IMR-90 (cell line): ENCODE measurements around the gene DVL2. TPM values are rescaled to one million over a fixed set of nuclear protein-coding genes. Genes with fewer than 3 reads are reported as not detected.

Experiments
- ATAC-seq: fragments of 200-7000 bp; cut with Tn5 transposase; 2 replicates; pipeline ENCODE4 v1.9.1; 2020; ENCODE audit warnings: low read depth, mild to moderate bottlenecking, moderate library complexity
- BruUV-seq: library from RNA; stranded (reverse); fragments of 400-500 nt; replicated peaks from 2 replicates; lab custom pipeline; 2021; lab: Mats Ljungman, UMichigan
- CTCF ChIA-PET: fragments of 300-600 bp; formaldehyde crosslinking; extraction: SDS; loops from one replicate; lab custom pipeline; 2021; ENCODE audit warnings: antibody characterized with exemption; lab: Yijun Ruan, JAX
- POLR2A ChIA-PET: fragments of 300-600 bp; sonication (Branson Sonifier 250); formaldehyde crosslinking; loops from one replicate; lab custom pipeline; 2022; ENCODE audit warnings: antibody characterized with exemption; ENCODE audit not compliant: unreplicated experiment; lab: Charles Lee
- DNase-seq: peaks from one replicate; pipeline ENCODE4 v3.0.0; 2013
- H2AFZ ChIP-seq: replicated peaks from 2 replicates; pipeline ENCODE3; 2013; ENCODE audit warnings: low read length, mild to moderate bottlenecking; ENCODE audit not compliant: poor library complexity
- H2AK5ac ChIP-seq: 2 replicates; pipeline ENCODE4 v1.6.1; 2013; ENCODE audit warnings: low read depth, low read length, inconsistent platforms
- H2AK9ac ChIP-seq: replicated peaks from 2 replicates; pipeline ENCODE3; 2013; ENCODE audit warnings: mild to moderate bottlenecking, low read depth, low read length, moderate library complexity; ENCODE audit not compliant: poor library complexity
- H2BK120ac ChIP-seq: 2 replicates; pipeline ENCODE4 v1.6.1; 2013; ENCODE audit warnings: low read depth, low read length, inconsistent platforms
- H2BK15ac ChIP-seq: 3 replicates; pipeline ENCODE4 v1.6.1; 2013; ENCODE audit warnings: low read depth, low read length, inconsistent platforms
- H2BK20ac ChIP-seq: 2 replicates; pipeline ENCODE4 v1.6.1; 2013; ENCODE audit warnings: low read depth, mild to moderate bottlenecking, inconsistent platforms, low read length, moderate library complexity
- H2BK5ac ChIP-seq: 2 replicates; pipeline ENCODE4 v1.6.1; 2013; ENCODE audit warnings: mild to moderate bottlenecking, low read depth, low read length, inconsistent platforms; ENCODE audit not compliant: poor library complexity, severe bottlenecking
- H3K14ac ChIP-seq: replicated peaks from 2 replicates; pipeline ENCODE4 v1.6.1; 2013; ENCODE audit warnings: low read depth, low read length, inconsistent platforms
- H3K18ac ChIP-seq: 2 replicates; pipeline ENCODE4 v1.6.1; 2013; ENCODE audit warnings: low read depth, low read length, control low read depth
- H3K23ac ChIP-seq: 2 replicates; pipeline ENCODE4 v1.6.1; 2013; ENCODE audit warnings: low read depth, low read length, inconsistent platforms
- H3K27ac ChIP-seq: 2 replicates; pipeline ENCODE4 v1.5.1; 2013; ENCODE audit warnings: mild to moderate bottlenecking, control low read depth, low read length; ENCODE audit not compliant: insufficient read depth
- H3K27me3 ChIP-seq: 2 replicates; pipeline ENCODE4 v1.6.1; 2013; ENCODE audit warnings: low read length; ENCODE audit not compliant: control insufficient read depth, insufficient read depth
- H3K36me3 ChIP-seq: 2 replicates; pipeline ENCODE4 v1.6.1; 2013; ENCODE audit warnings: low read length, mixed read lengths; ENCODE audit not compliant: control insufficient read depth, insufficient read depth
- H3K4ac ChIP-seq: 2 replicates; pipeline ENCODE4 v1.6.1; 2013; ENCODE audit warnings: low read depth, low read length, inconsistent platforms
- H3K4me1 ChIP-seq: 2 replicates; pipeline ENCODE4 v1.6.1; 2013; ENCODE audit warnings: low read length, mixed read lengths; ENCODE audit not compliant: control insufficient read depth, insufficient read depth
- H3K4me2 ChIP-seq: 2 replicates; pipeline ENCODE4 v1.6.1; 2013; ENCODE audit warnings: low read depth, mild to moderate bottlenecking, control low read depth, low read length, moderate library complexity
- H3K4me3 ChIP-seq: 2 replicates; pipeline ENCODE4 v1.5.1; 2013; ENCODE audit warnings: low read depth, mild to moderate bottlenecking, control low read depth, low read length, moderate library complexity; ENCODE audit not compliant: insufficient read depth
- H3K56ac ChIP-seq: 2 replicates; pipeline ENCODE4 v1.6.1; 2013; ENCODE audit warnings: low read length, inconsistent platforms; ENCODE audit not compliant: insufficient read depth; ENCODE audit errors: extremely low read depth
- H3K79me1 ChIP-seq, 2 experiments: 2 replicates each; pipeline ENCODE4 v1.6.1; 2013; ENCODE audit warnings: low read length in 2 of 2, inconsistent platforms in 1 of 2, low read depth in 1 of 2
- H3K9ac ChIP-seq: 2 replicates; pipeline ENCODE4 v1.6.1; 2013; ENCODE audit warnings: low read depth, low read length, control low read depth
- H3K9me1 ChIP-seq: 2 replicates; pipeline ENCODE4 v1.6.1; 2013; ENCODE audit warnings: low read length, inconsistent platforms; ENCODE audit not compliant: insufficient read depth
- H3K9me3 ChIP-seq: 2 replicates; pipeline ENCODE4 v1.6.1; 2013; ENCODE audit warnings: low read length; ENCODE audit not compliant: control insufficient read depth, insufficient read depth
- H4K20me1 ChIP-seq: 2 replicates; pipeline ENCODE4 v1.6.1; 2013; ENCODE audit warnings: low read length, inconsistent platforms; ENCODE audit not compliant: insufficient read depth
- H4K5ac ChIP-seq: 2 replicates; pipeline ENCODE4 v1.6.1; 2013; ENCODE audit warnings: mild to moderate bottlenecking, low read depth, low read length, control low read depth
- H4K8ac ChIP-seq, 2 experiments: 2 replicates each; pipeline ENCODE4 v1.6.1; 2013; ENCODE audit warnings: low read depth in 2 of 2, low read length in 2 of 2, control low read depth in 1 of 2, inconsistent platforms in 1 of 2
- H4K91ac ChIP-seq: 2 replicates; pipeline ENCODE4 v1.6.1; 2013; ENCODE audit warnings: low read depth, low read length, inconsistent platforms; ENCODE audit not compliant: insufficient read depth
- BHLHE40 ChIP-seq: fragments of 150-350 bp; IDR thresholded peaks from 2 replicates; pipeline ENCODE4 v1.6.1; 2016; ENCODE audit warnings: mild to moderate bottlenecking, low read depth, low read length
- CHD1 ChIP-seq: IDR thresholded peaks from 2 replicates; pipeline ENCODE4 v1.6.1; 2012; ENCODE audit warnings: low read depth, low read length, improper control_type of control experiment
- MAFK ChIP-seq: IDR thresholded peaks from 2 replicates; pipeline ENCODE4 v1.6.1; 2012; ENCODE audit warnings: low read depth, low read length, improper control_type of control experiment
- POLR2A ChIP-seq: IDR thresholded peaks from 2 replicates; pipeline ENCODE4 v1.6.1; 2012; ENCODE audit warnings: mild to moderate bottlenecking, low read depth, low read length
- WGBS, 2 experiments: methylation state at CpG; one replicate each; pipeline versions ENCODE4 v1.1.5 to v1.1.7; 2013; ENCODE audit warnings: missing lambda C conversion rate in 2 of 2; ENCODE audit not compliant: insufficient read length in 1 of 2; ENCODE audit errors: extremely low coverage in 2 of 2; 5-methylcytosine and 5-hydroxymethylcytosine counted together
- dilution Hi-C: fragments of 300-500 bp; cut with HindIII; formaldehyde crosslinking; loops from one replicate; pipeline ENCODE4 v1.14.3; 2018; ENCODE audit warnings: low sequenced_read_pairs; ENCODE audit not compliant: unreplicated experiment
- in situ Hi-C: fragments of 300-500 bp; cut with MboI; formaldehyde crosslinking; loops from 3 replicates; pipeline ENCODE4 v1.14.3; 2019; ENCODE audit warnings: low sequenced_read_pairs, inconsistent platforms, mixed read lengths
- intact Hi-C: fragments of 100-400 bp; cut with micrococcal nuclease; formaldehyde crosslinking; loops from 2 replicates; pipeline ENCODE4 v1.10.0; 2022
- polyA plus RNA-seq, 3 experiments: library from polyadenylated mRNA; depleted of rRNA; stranded (reverse); fragments of >200 nt; gene quantifications; 2 replicates each; pipeline ENCODE4 v1.2.3, GENCODE V29; 2012; ENCODE audit warnings: low replicate concordance in 1 of 3
- total RNA-seq: library from RNA; depleted of rRNA; stranded (reverse); fragments of >200 nt; gene quantifications from 2 replicates; pipeline ENCODE4 v1.2.3, GENCODE V29; 2012
- TF ChIP-seq, protein P1 (sequence below): conservative IDR thresholded peaks from 2 replicates; pipeline ENCODE4 v1.5.1; 2012; ENCODE audit warnings: mild to moderate bottlenecking, low read depth, low read length, improper control_type of control experiment

DVL2 gene
- total and polyA plus RNA-seq, 2 of the 4 experiments (the other 2 are of a cell fraction), result 11.8 to 21.3 TPM

DNA sequence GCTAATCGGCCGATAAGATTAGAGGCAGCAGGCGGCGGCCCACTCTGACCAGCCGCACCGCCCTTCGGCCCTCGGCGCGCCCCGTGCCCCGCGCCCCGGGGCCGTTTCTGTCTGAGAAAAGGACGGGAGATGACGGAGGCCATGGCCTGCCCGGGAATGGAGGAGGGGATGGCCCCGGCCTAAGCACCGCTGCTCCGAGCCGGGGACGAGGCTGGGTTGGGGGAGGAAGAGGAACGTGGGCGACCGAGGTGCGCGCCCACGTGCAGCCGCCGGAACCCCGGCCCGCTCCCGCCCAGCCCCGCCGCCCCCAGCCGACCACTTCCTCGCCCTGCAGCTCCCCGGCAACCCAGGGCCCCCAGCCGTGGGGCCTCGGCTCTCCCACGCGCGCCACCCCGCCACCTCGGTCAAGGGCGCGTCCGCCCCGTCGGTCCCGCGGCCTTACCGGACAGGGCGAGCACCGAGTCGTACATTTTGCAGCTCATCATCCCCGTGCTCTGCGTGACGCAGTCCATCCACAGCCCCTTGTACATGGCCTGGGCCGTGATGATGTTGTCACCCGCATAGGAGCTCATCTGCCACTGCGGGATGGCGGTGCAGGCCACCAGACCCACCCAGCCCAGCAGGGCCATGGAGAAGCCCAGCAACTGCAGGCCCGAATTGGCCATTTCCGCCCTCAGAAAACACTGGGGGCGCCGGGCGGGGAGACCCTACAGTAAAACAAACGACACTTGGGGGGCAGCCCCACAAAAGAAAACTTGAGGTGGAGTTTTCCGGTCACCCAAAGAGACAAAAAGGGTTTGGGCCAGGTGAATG lies 27.3 kb upstream of the DVL2 start (continued):
- no peak for TF ChIP-seq BHLHE40

DNA sequence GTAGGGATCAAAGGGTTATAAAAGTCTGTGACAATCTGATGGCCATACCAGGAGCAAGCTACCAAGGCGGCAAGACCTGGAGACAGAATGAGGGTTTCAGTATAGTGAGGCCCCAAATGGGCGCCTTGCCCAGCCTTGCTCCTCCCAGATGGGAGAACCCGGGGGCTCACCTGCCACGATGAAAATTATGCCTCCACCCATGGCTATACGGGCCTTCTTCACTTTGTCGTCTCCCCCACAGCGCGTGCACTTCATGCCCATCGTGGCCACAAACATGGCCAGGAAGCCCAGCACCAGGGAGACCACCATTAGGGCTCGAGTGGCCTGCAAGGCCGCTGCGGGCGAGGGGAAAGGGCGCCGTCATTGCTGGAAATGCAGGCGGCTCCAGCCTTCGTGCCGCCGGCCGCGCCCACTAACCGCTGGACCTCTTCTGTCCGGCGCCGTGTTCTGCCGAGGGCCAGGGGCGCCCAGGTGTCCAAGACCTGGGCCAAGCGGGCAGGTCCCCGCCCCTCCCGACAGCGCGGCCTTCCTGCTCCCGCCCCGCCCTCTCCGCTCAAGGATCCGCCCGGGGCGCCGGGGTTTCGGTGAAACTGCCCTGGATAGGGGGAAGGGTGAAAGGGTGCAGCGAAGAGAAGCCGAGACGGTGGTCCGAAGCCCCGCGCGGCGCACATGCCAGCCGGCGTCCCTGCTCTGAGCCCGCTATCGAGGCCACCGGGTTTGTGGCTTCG lies 26.5 kb upstream of the DVL2 start:
- no peak overlapping the region for H3K18ac ChIP-seq
- H3K23ac ChIP-seq, result 0 out of 2 replicates have a peak overlapping the region, but pooled peaks have one; percentile 45
- TF ChIP-seq POLR2A, result no peak
- TF ChIP-seq, protein P1, sequence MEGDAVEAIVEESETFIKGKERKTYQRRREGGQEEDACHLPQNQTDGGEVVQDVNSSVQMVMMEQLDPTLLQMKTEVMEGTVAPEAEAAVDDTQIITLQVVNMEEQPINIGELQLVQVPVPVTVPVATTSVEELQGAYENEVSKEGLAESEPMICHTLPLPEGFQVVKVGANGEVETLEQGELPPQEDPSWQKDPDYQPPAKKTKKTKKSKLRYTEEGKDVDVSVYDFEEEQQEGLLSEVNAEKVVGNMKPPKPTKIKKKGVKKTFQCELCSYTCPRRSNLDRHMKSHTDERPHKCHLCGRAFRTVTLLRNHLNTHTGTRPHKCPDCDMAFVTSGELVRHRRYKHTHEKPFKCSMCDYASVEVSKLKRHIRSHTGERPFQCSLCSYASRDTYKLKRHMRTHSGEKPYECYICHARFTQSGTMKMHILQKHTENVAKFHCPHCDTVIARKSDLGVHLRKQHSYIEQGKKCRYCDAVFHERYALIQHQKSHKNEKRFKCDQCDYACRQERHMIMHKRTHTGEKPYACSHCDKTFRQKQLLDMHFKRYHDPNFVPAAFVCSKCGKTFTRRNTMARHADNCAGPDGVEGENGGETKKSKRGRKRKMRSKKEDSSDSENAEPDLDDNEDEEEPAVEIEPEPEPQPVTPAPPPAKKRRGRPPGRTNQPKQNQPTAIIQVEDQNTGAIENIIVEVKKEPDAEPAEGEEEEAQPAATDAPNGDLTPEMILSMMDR, result no peak
- TF ChIP-seq CHD1, result no peak
- TF ChIP-seq MAFK, result no peak
- H3K9me3 ChIP-seq, result no peaks in the 10 kb centered on the region
- peaks cover 0 to 6% of the 10 kb centered on the region in 2 experiments; a peak in 1 of 4 replicates for H3K79me1 ChIP-seq
- peaks cover 8% of the 10 kb centered on the region for H3K4me1 ChIP-seq
- H2BK20ac ChIP-seq, result no peak overlapping the region
- no peak overlapping the region; the same call in 1 of the 2 replicates for H4K91ac ChIP-seq
- peak overlapping the region; percentile 71 for H2AK9ac ChIP-seq
- peak overlapping the region; percentile 78 for H4K5ac ChIP-seq
- H4K20me1 ChIP-seq, result no peaks in the 10 kb centered on the region
- DNase-seq, result no peak
- WGBS, 2 experiments, result 22% methylated on average over 41 of the region's 54 CpGs; no CpG with 5 or more reads in 1 of the 2 experiments
- H2BK5ac ChIP-seq, result no peak overlapping the region
- no peak overlapping the region for H2AK5ac ChIP-seq
- in situ Hi-C loops, result no loop called here
- H3K9me1 ChIP-seq, result peaks cover 10% of the 10 kb centered on the region
- no peak overlapping the region for H3K14ac ChIP-seq
- no TSS peak for BruUV-seq
- H3K9ac ChIP-seq, result no peak overlapping the region
- no peak overlapping the region for H3K27ac ChIP-seq
- H2BK120ac ChIP-seq, result no peak overlapping the region
- H3K36me3 ChIP-seq, result peaks cover 26% of the 10 kb centered on the region
- no peak overlapping the region for H3K56ac ChIP-seq
- intact Hi-C loops, result no loop called here
- H4K8ac ChIP-seq, result peak overlapping the region in 1 of 2 experiments; percentile 56; a peak in 3 of 4 replicates
- CTCF ChIA-PET, result no interaction called here
- dilution Hi-C loops, result no loop called here
- peaks cover 13% of the 10 kb centered on the region; the same call in 1 of the 2 replicates for H3K27me3 ChIP-seq
- POLR2A ChIA-PET, result no interaction called here
- H3K4me2 ChIP-seq, result peak overlapping the region; percentile 82
- H2AFZ ChIP-seq, result peak overlapping the region; percentile 87
- no peak overlapping the region for H2BK15ac ChIP-seq
- peak overlapping the region; percentile 28; the same call in 1 of the 2 replicates for H3K4ac ChIP-seq
- ATAC-seq, result peak; percentile 48
- H3K4me3 ChIP-seq, result peak overlapping the region; percentile 37
